WTC11 (cell line): Measurements from ENCODE around the gene CLEC16A. TPM values are rescaled to one million over a fixed set of nuclear protein-coding genes. Genes with fewer than 3 reads are reported as not detected.

Experiments
- ATAC-seq: fragments of 200-7000 bp; cut with Tn5 transposase; 2 replicates; pipeline ENCODE4 v1.10.0; 2021; ENCODE audit warnings: mild to moderate bottlenecking, moderate library complexity
- CTCF ChIA-PET: fragments of 300-600 bp; sonication (Branson Sonifier 250); formaldehyde crosslinking; loops from one replicate; lab custom pipeline; 2021; ENCODE audit warnings: antibody characterized with exemption; lab: Charles Lee
- POLR2A ChIA-PET: fragments of 350-600 bp; sonication (Branson Sonifier 250); formaldehyde crosslinking; loops from one replicate; lab custom pipeline; 2021; ENCODE audit warnings: antibody characterized with exemption; lab: Charles Lee
- DNase-seq: peaks from one replicate; pipeline ENCODE4 v3.0.0; 2021; ENCODE audit warnings: low spot score
- H3K27ac Mint-ChIP-seq: 2 replicates; pipeline ENCODE4 v1.8.0; 2021; ENCODE audit warnings: mixed read lengths
- H3K27me3 Mint-ChIP-seq: 2 replicates; pipeline ENCODE4 v1.8.0; 2021; ENCODE audit warnings: low read depth, mild to moderate bottlenecking, moderate library complexity, mixed read lengths
- H3K36me3 Mint-ChIP-seq: 2 replicates; pipeline ENCODE4 v1.8.0; 2021; ENCODE audit warnings: mixed read lengths
- H3K4me1 Mint-ChIP-seq: 2 replicates; pipeline ENCODE4 v1.8.0; 2022; ENCODE audit warnings: mixed read lengths
- H3K4me3 Mint-ChIP-seq: 2 replicates; pipeline ENCODE4 v1.8.0; 2021; ENCODE audit warnings: mild to moderate bottlenecking, moderate library complexity, mixed read lengths
- H3K9me3 Mint-ChIP-seq: 2 replicates; pipeline ENCODE4 v1.8.0; 2021; ENCODE audit warnings: mixed read lengths
- ATF1 ChIP-seq: sonication (generic); formaldehyde crosslinking; IDR thresholded peaks from 2 replicates; pipeline ENCODE4 v1.8.1; 2023; ENCODE audit warnings: mild to moderate bottlenecking, moderate library complexity, missing genetic modification reagents
- CREM ChIP-seq: sonication (generic); formaldehyde crosslinking; IDR thresholded peaks from 2 replicates; pipeline ENCODE4 v1.8.1; 2022; ENCODE audit warnings: mild to moderate bottlenecking, missing genetic modification reagents, moderate library complexity
- EMX1 ChIP-seq: fragments of 250-450 bp; sonication (Bioruptor Pico); IDR thresholded peaks from 2 replicates; pipeline ENCODE4 v1.8.0; 2021; ENCODE audit warnings: mild to moderate bottlenecking
- GABPB1 ChIP-seq: sonication (generic); formaldehyde crosslinking; IDR thresholded peaks from 2 replicates; pipeline ENCODE4 v1.8.1; 2023; ENCODE audit warnings: mild to moderate bottlenecking, missing genetic modification reagents
- GTF2I ChIP-seq: fragments of 250-450 bp; sonication (Bioruptor Pico); conservative IDR thresholded peaks from 2 replicates; pipeline ENCODE4 v1.4.0; 2021; ENCODE audit warnings: mild to moderate bottlenecking
- NFATC4 ChIP-seq: fragments of 250-450 bp; sonication (Bioruptor Pico); IDR thresholded peaks from 2 replicates; pipeline ENCODE4 v1.9.0; 2021; ENCODE audit warnings: mild to moderate bottlenecking
- OVOL2 ChIP-seq: fragments of 250-450 bp; sonication (Bioruptor Pico); IDR thresholded peaks from 2 replicates; pipeline ENCODE4 v1.9.0; 2021; ENCODE audit warnings: mild to moderate bottlenecking, borderline replicate concordance
- SMAD4 ChIP-seq: sonication (generic); formaldehyde crosslinking; IDR thresholded peaks from 2 replicates; pipeline ENCODE4 v1.8.0; 2022; ENCODE audit warnings: mild to moderate bottlenecking, missing genetic modification reagents
- SOX15 ChIP-seq: fragments of 250-450 bp; sonication (Bioruptor Pico); IDR thresholded peaks from 2 replicates; pipeline ENCODE4 v1.9.0; 2021; ENCODE audit warnings: mild to moderate bottlenecking
- ZNF121 ChIP-seq: sonication (generic); formaldehyde crosslinking; IDR thresholded peaks from 2 replicates; pipeline ENCODE4 v1.8.0; 2023; ENCODE audit warnings: missing genetic modification reagents
- ZNF263 ChIP-seq: sonication (generic); formaldehyde crosslinking; IDR thresholded peaks from 2 replicates; pipeline ENCODE4 v1.8.1; 2022; ENCODE audit warnings: low read depth, mild to moderate bottlenecking, moderate library complexity, missing genetic modification reagents
- ZNF671 ChIP-seq: fragments of 250-450 bp; sonication (Bioruptor Pico); IDR thresholded peaks from 2 replicates; pipeline ENCODE4 v1.8.0; 2021; ENCODE audit warnings: mild to moderate bottlenecking
- total RNA-seq: library from RNA; stranded (reverse); gene quantifications from 3 replicates; pipeline ENCODE4 v1.2.3, GENCODE V29; 2021
- TF ChIP-seq, protein P1 (sequence below): sonication (generic); formaldehyde crosslinking; conservative IDR thresholded peaks from 2 replicates; pipeline ENCODE4 v1.8.1; 2022; ENCODE audit warnings: mild to moderate bottlenecking, missing genetic modification reagents
- TF ChIP-seq, protein P2 (sequence below): fragments of 250-450 bp; sonication (Bioruptor Pico); IDR thresholded peaks from 2 replicates; pipeline ENCODE4 v1.9.0; 2021; ENCODE audit warnings: mild to moderate bottlenecking
- TF ChIP-seq, protein P3 (sequence below): fragments of 250-450 bp; sonication (Bioruptor Pico); IDR thresholded peaks from 2 replicates; pipeline ENCODE4 v1.8.0; 2021; ENCODE audit warnings: mild to moderate bottlenecking
- TF ChIP-seq, protein P4 (sequence below): sonication (generic); formaldehyde crosslinking; IDR thresholded peaks from 2 replicates; pipeline ENCODE4 v1.8.0; 2022; ENCODE audit warnings: mild to moderate bottlenecking, missing genetic modification reagents
- TF ChIP-seq, protein P5 (sequence below): sonication (generic); formaldehyde crosslinking; IDR thresholded peaks from 2 replicates; pipeline ENCODE4 v1.8.1; 2022; ENCODE audit warnings: missing genetic modification reagents, borderline replicate concordance
- TF ChIP-seq, protein P6 (sequence below): sonication (generic); formaldehyde crosslinking; conservative IDR thresholded peaks from 2 replicates; pipeline ENCODE4 v1.8.1; 2023; ENCODE audit warnings: mild to moderate bottlenecking, low read depth, missing genetic modification reagents, moderate library complexity
- TF ChIP-seq, protein P7 (sequence below): fragments of 250-450 bp; sonication (Bioruptor Pico); IDR thresholded peaks from 2 replicates; pipeline ENCODE4 v1.9.0; 2021; ENCODE audit warnings: moderate library complexity, mild to moderate bottlenecking, inconsistent platforms, borderline replicate concordance
- TF ChIP-seq, protein P8 (sequence below): sonication (generic); formaldehyde crosslinking; IDR thresholded peaks from 2 replicates; pipeline ENCODE4 v1.8.0; 2022; ENCODE audit warnings: mild to moderate bottlenecking, missing genetic modification reagents
- TF ChIP-seq, protein P9 (sequence below): sonication (generic); formaldehyde crosslinking; IDR thresholded peaks from 2 replicates; pipeline ENCODE4 v1.8.1; 2022; ENCODE audit warnings: low read depth, mild to moderate bottlenecking, moderate library complexity, missing genetic modification reagents, borderline replicate concordance

The CLEC16A gene
- total RNA-seq, 1 experiment from 2014 or later, result 14.4 TPM

DNA sequence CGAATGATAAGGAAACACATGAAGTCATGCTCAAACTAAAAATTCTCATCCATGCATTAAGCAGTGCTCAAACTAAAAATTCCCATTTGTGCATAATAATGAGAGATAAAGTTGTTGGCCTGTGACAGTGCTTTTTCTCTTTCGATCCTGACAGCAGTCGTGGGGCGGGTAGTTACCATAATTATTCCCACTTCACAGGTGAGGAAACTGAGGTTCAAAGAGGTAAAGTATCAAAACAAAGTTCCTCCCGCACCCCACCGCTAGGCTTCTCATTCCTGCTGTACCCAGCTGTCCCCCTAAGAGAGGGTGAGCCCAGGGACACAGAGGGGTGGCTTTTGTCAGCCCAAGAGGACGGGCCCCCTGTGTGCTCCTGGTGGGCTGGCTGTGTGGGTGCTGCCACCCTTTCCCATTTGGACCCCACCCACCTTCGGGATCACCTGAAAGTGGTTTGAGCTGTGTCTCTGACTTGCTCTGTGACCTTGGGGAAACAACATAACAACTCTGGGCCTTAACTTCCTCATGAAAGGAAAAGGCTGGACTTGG lies 92.6 kb downstream of the CLEC16A start (continued):
- TF ChIP-seq, protein P1, sequence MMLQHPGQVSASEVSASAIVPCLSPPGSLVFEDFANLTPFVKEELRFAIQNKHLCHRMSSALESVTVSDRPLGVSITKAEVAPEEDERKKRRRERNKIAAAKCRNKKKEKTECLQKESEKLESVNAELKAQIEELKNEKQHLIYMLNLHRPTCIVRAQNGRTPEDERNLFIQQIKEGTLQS (CRISPR knock-in tag), result no peak
- TF ChIP-seq, protein P2, sequence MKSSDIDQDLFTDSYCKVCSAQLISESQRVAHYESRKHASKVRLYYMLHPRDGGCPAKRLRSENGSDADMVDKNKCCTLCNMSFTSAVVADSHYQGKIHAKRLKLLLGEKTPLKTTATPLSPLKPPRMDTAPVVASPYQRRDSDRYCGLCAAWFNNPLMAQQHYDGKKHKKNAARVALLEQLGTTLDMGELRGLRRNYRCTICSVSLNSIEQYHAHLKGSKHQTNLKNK, result no peak
- TF ChIP-seq NFATC4 (CRISPR knock-in tag), result no peak
- no peak for TF ChIP-seq EMX1 (CRISPR knock-in tag)
- no peak for TF ChIP-seq SMAD4 (CRISPR knock-in tag)
- TF ChIP-seq, protein P3, sequence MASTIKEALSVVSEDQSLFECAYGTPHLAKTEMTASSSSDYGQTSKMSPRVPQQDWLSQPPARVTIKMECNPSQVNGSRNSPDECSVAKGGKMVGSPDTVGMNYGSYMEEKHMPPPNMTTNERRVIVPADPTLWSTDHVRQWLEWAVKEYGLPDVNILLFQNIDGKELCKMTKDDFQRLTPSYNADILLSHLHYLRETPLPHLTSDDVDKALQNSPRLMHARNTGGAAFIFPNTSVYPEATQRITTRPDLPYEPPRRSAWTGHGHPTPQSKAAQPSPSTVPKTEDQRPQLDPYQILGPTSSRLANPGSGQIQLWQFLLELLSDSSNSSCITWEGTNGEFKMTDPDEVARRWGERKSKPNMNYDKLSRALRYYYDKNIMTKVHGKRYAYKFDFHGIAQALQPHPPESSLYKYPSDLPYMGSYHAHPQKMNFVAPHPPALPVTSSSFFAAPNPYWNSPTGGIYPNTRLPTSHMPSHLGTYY (CRISPR knock-in tag), result no peak

DNA sequence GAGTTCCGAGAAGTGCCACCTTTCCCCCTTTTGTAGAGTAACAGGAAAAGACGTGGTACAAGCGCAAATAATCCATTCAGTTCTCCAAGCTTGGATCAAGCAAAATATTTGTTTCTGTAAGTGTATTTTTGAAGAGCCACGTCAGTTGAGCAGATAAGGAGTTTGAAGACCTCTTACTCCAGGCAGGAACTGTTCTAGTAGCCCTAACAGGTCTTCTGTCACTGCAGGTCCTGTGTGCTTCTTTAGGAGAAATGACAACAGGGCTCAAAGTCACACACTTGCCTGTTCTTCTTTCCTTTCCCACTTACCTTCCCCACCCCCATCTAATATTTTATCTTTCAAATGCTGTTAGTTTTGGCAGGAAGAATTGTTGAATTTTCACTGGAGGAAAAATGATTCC lies 93.9 kb downstream of the CLEC16A start:
- DNase-seq, result no peak
- Mint-ChIP-seq H3K27ac (no peak overlapping the region), H3K4me3 (no peak overlapping the region), H3K27me3 (no peaks in the 10 kb centered on the region), H3K9me3 (no peaks in the 10 kb centered on the region), H3K36me3 (no peaks in the 10 kb centered on the region; the same call in 1 of the 2 replicates), H3K4me1 (peaks cover 3% of the 10 kb centered on the region)
- TF ChIP-seq, protein P4, sequence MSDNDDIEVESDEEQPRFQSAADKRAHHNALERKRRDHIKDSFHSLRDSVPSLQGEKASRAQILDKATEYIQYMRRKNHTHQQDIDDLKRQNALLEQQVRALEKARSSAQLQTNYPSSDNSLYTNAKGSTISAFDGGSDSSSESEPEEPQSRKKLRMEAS, result no peak
- TF ChIP-seq ZNF263 (no peak), ZNF671 (no peak), GTF2I (no peak), SOX15 (no peak), GABPB1 (CRISPR knock-in tag) (no peak), NFATC4 (CRISPR knock-in tag) (no peak), ZNF121 (CRISPR knock-in tag) (no peak), CREM (CRISPR knock-in tag) (no peak), ATF1 (CRISPR knock-in tag) (no peak), OVOL2 (CRISPR knock-in tag) (no peak)
- TF ChIP-seq, protein P5, sequence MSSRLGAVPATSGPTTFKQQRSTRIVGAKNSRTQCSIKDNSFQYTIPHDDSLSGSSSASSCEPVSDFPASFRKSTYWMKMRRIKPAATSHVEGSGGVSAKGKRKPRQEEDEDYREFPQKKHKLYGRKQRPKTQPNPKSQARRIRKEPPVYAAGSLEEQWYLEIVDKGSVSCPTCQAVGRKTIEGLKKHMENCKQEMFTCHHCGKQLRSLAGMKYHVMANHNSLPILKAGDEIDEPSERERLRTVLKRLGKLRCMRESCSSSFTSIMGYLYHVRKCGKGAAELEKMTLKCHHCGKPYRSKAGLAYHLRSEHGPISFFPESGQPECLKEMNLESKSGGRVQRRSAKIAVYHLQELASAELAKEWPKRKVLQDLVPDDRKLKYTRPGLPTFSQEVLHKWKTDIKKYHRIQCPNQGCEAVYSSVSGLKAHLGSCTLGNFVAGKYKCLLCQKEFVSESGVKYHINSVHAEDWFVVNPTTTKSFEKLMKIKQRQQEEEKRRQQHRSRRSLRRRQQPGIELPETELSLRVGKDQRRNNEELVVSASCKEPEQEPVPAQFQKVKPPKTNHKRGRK (CRISPR knock-in tag), result no peak
- TF ChIP-seq, protein P6, sequence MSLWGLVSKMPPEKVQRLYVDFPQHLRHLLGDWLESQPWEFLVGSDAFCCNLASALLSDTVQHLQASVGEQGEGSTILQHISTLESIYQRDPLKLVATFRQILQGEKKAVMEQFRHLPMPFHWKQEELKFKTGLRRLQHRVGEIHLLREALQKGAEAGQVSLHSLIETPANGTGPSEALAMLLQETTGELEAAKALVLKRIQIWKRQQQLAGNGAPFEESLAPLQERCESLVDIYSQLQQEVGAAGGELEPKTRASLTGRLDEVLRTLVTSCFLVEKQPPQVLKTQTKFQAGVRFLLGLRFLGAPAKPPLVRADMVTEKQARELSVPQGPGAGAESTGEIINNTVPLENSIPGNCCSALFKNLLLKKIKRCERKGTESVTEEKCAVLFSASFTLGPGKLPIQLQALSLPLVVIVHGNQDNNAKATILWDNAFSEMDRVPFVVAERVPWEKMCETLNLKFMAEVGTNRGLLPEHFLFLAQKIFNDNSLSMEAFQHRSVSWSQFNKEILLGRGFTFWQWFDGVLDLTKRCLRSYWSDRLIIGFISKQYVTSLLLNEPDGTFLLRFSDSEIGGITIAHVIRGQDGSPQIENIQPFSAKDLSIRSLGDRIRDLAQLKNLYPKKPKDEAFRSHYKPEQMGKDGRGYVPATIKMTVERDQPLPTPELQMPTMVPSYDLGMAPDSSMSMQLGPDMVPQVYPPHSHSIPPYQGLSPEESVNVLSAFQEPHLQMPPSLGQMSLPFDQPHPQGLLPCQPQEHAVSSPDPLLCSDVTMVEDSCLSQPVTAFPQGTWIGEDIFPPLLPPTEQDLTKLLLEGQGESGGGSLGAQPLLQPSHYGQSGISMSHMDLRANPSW, result no peak
- TF ChIP-seq, protein P7, sequence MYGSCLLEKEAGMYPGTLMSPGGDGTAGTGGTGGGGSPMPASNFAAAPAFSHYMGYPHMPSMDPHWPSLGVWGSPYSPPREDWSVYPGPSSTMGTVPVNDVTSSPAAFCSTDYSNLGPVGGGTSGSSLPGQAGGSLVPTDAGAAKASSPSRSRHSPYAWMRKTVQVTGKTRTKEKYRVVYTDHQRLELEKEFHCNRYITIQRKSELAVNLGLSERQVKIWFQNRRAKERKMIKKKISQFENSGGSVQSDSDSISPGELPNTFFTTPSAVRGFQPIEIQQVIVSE (CRISPR knock-in tag), result no peak
- TF ChIP-seq, protein P8, sequence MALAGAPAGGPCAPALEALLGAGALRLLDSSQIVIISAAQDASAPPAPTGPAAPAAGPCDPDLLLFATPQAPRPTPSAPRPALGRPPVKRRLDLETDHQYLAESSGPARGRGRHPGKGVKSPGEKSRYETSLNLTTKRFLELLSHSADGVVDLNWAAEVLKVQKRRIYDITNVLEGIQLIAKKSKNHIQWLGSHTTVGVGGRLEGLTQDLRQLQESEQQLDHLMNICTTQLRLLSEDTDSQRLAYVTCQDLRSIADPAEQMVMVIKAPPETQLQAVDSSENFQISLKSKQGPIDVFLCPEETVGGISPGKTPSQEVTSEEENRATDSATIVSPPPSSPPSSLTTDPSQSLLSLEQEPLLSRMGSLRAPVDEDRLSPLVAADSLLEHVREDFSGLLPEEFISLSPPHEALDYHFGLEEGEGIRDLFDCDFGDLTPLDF, result no peak
- TF ChIP-seq, protein P9, sequence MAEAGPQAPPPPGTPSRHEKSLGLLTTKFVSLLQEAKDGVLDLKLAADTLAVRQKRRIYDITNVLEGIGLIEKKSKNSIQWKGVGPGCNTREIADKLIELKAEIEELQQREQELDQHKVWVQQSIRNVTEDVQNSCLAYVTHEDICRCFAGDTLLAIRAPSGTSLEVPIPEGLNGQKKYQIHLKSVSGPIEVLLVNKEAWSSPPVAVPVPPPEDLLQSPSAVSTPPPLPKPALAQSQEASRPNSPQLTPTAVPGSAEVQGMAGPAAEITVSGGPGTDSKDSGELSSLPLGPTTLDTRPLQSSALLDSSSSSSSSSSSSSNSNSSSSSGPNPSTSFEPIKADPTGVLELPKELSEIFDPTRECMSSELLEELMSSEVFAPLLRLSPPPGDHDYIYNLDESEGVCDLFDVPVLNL (CRISPR knock-in tag), result no peak
- no peak for ATAC-seq
- POLR2A ChIA-PET, result no interaction called here
- CTCF ChIA-PET, result no interaction called here
